ENCODE measurements around the gene GET3. TPM values are rescaled to one million over a fixed set of nuclear protein-coding genes. Genes with fewer than 3 reads are reported as not detected.

Gene GET3
- total and polyA plus RNA-seq, 2 of the 4 experiments (the other 2 are of a cell fraction), result 129 to 152 TPM

GRCh38 chr19:12764698-12765097, 27.4 kb downstream of the GET3 start:
- H3K23ac ChIP-seq (ENCODE audit: low read depth, low read length), result no peak overlapping the region
- no peaks in the 10 kb centered on the region for H3K27me3 ChIP-seq (ENCODE audit: control insufficient read depth, insufficient read depth, low read length)
- H3K4me3 ChIP-seq (ENCODE audit: insufficient read depth, low read depth, low read length), result no peak overlapping the region
- peaks cover 9% of the 10 kb centered on the region for H3K36me3 ChIP-seq (ENCODE audit: control insufficient read depth, insufficient read depth, low read length)
- H2AFZ ChIP-seq (replicated peaks; ENCODE audit: low read length, poor library complexity), result no peak overlapping the region
- ATAC-seq (ENCODE audit: low read depth), result no peak
- H3K79me1 ChIP-seq (ENCODE audit: low read depth in 1 of 2, low read length in 2 of 2), result no peaks in the 10 kb centered on the region
- H3K27ac ChIP-seq (ENCODE audit: insufficient read depth, low read length), result no peak overlapping the region
- H3K4ac ChIP-seq (ENCODE audit: low read depth, low read length), result no peak overlapping the region
- DNase-seq, result no peak
- no peak overlapping the region for H2BK120ac ChIP-seq (ENCODE audit: low read depth, low read length)
- dilution Hi-C loops (cut with HindIII; ENCODE audit: low sequenced_read_pairs, unreplicated experiment), result no loop called here
- no peak overlapping the region for H3K56ac ChIP-seq (ENCODE audit: extremely low read depth, insufficient read depth, low read length)
- 94% methylated on average over 15 of the region's 16 CpGs; no CpG with 5 or more reads in 1 of the 2 experiments for WGBS, 2 experiments (ENCODE audit: extremely low coverage in 2 of 2, insufficient read length in 1 of 2)
- H2BK5ac ChIP-seq (ENCODE audit: low read depth, low read length, poor library complexity, severe bottlenecking), result no peak overlapping the region
- H2BK20ac ChIP-seq (ENCODE audit: low read depth, low read length), result no peak overlapping the region
- no peak overlapping the region for H3K4me2 ChIP-seq (ENCODE audit: low read depth, low read length)
- no peak overlapping the region for H2BK15ac ChIP-seq (ENCODE audit: low read depth, low read length)
- intact Hi-C loops (cut with micrococcal nuclease), result no loop called here
- H3K9me1 ChIP-seq (ENCODE audit: insufficient read depth, low read length), result no peaks in the 10 kb centered on the region
- H3K14ac ChIP-seq (replicated peaks; ENCODE audit: low read depth, low read length), result no peak overlapping the region
- H2AK5ac ChIP-seq (ENCODE audit: low read depth, low read length), result no peak overlapping the region
- H4K5ac ChIP-seq (ENCODE audit: low read depth, low read length), result no peak overlapping the region
- no TSS peak for BruUV-seq (replicated peaks)
- no peaks in the 10 kb centered on the region for H3K4me1 ChIP-seq (ENCODE audit: control insufficient read depth, insufficient read depth, low read length)
- TF ChIP-seq NFE2L2 (IDR thresholded peaks at IDR 0.05; ENCODE audit: low read depth, low read length) (no peak), CHD1 (IDR thresholded peaks at IDR 0.05; ENCODE audit: low read depth, low read length) (no peak), RAD21 (IDR thresholded peaks at IDR 0.05; ENCODE audit: low read length) (no peak), RCOR1 (IDR thresholded peaks at IDR 0.05; ENCODE audit: insufficient replicate concordance, low read length) (no peak), CEBPB (IDR thresholded peaks at IDR 0.05; ENCODE audit: low read depth, low read length) (no peak), SMC3 (IDR thresholded peaks at IDR 0.05; ENCODE audit: low read depth, low read length) (no peak), FOS (IDR thresholded peaks at IDR 0.05; ENCODE audit: low read depth, low read length) (no peak), ELK1 (IDR thresholded peaks at IDR 0.05; ENCODE audit: borderline replicate concordance, low read depth, low read length) (no peak), BHLHE40 (IDR thresholded peaks at IDR 0.05; ENCODE audit: low read depth, low read length) (no peak), POLR2A (IDR thresholded peaks at IDR 0.05; ENCODE audit: low read depth, low read length) (no peak), RFX5 (IDR thresholded peaks at IDR 0.05; ENCODE audit: low read depth, low read length) (no peak), MAFK (IDR thresholded peaks at IDR 0.05; ENCODE audit: low read depth, low read length) (no peak), CTCF (conservative IDR thresholded peaks at IDR 0.05; ENCODE audit: low read depth, low read length) (no peak), MXI1 (IDR thresholded peaks at IDR 0.05; ENCODE audit: borderline replicate concordance, low read depth, low read length) (no peak)
- H4K91ac ChIP-seq (ENCODE audit: insufficient read depth, low read depth, low read length), result no peak overlapping the region
- H3K18ac ChIP-seq (ENCODE audit: low read depth, low read length), result no peak overlapping the region
- no peak overlapping the region for H4K8ac ChIP-seq (ENCODE audit: low read depth in 2 of 2, low read length in 2 of 2)
- in situ Hi-C loops (cut with MboI; ENCODE audit: low sequenced_read_pairs), result loop anchor here (5.0 kb wide), 1 partner anchor 38 kb away; the partner anchor contains the start of genes PRDX2 and THSD8
- no peak overlapping the region for H2AK9ac ChIP-seq (replicated peaks; ENCODE audit: low read depth, low read length, poor library complexity)
- H4K20me1 ChIP-seq (ENCODE audit: insufficient read depth, low read length), result peaks cover 5% of the 10 kb centered on the region; the same call in 1 of the 2 replicates
- H3K9ac ChIP-seq (ENCODE audit: low read depth, low read length), result no peak overlapping the region
- no peaks in the 10 kb centered on the region for H3K9me3 ChIP-seq (ENCODE audit: control insufficient read depth, insufficient read depth, low read length)
- ChIA-PET POLR2A (ENCODE audit: unreplicated experiment) (interaction anchor here (1.1 kb wide), 1 partner anchor 79 kb away, joined by 10 read pairs; no protein-coding TSS in a partner anchor), CTCF (interaction anchor here (0.7 to 1.4 kb wide), 4 partner anchors 27 to 84 kb away, joined by 3 read pairs; no protein-coding TSS in a partner anchor)
